GM19395 (cell line): ENCODE measurements around the gene CLDN18.

Experiments
- ATAC-seq: cut with Tn5 transposase; IDR thresholded peaks from one replicate; pipeline ENCODE4 v1.9.1; 2021; ENCODE audit warnings: mild to moderate bottlenecking, moderate library complexity; ENCODE audit not compliant: unreplicated experiment

Gene CLDN18

DNA sequence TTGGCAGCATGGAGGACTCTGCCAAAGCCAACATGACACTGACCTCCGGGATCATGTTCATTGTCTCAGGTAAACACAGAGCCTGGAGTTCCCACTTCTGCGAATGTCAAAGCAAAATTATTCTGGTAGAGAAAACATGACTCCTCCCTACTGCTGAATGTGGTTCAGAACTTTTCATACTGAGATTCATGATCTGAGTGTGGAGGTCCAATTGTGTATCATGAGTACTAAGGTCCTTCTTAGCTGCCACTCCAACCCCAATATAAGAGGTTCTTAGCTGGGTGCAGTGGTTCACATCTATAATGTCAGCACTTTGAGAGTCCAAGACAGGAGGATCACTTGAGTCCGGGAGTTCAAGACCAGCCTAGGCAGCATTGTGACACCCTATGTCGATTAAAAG lies 13.8 kb downstream of the CLDN18 start:
- peak; percentile 47 for ATAC-seq

DNA sequence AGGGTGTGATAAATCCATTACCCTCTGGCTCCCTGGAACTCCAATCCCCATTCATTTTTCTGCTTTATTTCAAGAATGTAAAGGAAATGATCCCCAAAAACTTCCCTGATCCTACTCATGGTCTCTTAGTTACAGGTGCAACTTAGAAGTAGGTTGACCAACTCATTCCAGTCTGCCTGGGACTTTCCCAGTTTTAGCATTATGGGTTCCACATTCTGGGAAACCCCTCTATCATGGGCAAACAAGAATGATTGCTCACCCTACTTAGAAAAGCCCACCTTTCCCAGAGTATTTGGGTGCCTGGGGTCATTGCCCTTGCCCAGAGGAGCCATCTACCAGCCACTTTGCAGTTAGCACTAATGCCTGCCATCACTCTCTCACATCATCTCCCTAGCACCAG lies 15.6 kb downstream of the CLDN18 start:
- no peak for ATAC-seq

DNA sequence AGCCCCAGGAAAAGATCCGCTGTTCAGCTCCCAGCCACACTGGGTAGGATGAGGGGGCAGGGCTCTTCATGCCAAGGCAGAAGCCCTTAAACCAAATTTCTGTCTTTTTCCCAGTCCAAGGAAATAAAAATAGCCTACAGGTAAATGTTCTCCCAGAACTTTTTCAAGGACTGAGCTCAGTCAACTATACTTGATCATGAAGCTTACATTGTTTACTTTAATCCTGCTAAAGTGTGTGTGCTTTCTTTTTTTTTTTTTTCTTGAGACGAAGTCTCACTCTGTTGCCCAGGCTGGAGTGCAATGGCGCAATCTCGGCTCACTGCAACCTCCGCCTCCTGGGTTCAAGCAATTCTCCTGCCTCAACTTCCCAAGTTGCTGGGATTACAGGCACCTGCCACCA lies 17.9 kb downstream of the CLDN18 start:
- ATAC-seq = no peak

DNA sequence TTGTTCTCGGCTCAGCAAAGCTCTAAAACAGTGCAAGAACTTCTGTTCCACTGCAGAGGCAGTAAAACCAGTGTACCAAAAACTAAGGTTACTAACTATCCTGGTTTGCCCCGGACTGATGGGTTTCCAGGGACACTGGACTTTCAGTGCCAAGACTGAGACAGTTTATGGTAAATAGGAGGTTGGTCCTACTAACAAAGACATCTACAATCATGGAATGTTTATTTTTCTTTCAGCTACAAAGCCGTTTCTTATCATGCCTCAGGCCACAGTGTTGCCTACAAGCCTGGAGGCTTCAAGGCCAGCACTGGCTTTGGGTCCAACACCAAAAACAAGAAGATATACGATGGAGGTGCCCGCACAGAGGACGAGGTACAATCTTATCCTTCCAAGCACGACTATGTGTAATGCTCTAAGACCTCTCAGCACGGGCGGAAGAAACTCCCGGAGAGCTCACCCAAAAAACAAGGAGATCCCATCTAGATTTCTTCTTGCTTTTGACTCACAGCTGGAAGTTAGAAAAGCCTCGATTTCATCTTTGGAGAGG lies 20.8 kb downstream of the CLDN18 start:
- no peak for ATAC-seq

DNA sequence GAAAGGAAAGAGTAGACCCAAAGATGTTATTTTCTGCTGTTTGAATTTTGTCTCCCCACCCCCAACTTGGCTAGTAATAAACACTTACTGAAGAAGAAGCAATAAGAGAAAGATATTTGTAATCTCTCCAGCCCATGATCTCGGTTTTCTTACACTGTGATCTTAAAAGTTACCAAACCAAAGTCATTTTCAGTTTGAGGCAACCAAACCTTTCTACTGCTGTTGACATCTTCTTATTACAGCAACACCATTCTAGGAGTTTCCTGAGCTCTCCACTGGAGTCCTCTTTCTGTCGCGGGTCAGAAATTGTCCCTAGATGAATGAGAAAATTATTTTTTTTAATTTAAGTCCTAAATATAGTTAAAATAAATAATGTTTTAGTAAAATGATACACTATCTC lies 21.6 kb downstream of the CLDN18 start:
- no peak for ATAC-seq

DNA sequence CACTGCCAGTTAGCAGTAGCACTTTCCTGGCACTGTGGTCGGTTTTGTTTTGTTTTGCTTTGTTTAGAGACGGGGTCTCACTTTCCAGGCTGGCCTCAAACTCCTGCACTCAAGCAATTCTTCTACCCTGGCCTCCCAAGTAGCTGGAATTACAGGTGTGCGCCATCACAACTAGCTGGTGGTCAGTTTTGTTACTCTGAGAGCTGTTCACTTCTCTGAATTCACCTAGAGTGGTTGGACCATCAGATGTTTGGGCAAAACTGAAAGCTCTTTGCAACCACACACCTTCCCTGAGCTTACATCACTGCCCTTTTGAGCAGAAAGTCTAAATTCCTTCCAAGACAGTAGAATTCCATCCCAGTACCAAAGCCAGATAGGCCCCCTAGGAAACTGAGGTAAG lies 22.6 kb downstream of the CLDN18 start:
- peak; percentile 54 for ATAC-seq

DNA sequence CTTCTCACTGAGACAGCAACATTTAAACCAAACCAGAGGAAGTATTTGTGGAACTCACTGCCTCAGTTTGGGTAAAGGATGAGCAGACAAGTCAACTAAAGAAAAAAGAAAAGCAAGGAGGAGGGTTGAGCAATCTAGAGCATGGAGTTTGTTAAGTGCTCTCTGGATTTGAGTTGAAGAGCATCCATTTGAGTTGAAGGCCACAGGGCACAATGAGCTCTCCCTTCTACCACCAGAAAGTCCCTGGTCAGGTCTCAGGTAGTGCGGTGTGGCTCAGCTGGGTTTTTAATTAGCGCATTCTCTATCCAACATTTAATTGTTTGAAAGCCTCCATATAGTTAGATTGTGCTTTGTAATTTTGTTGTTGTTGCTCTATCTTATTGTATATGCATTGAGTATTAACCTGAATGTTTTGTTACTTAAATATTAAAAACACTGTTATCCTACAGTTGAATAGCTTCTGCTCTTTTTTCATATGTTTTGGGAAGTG lies 23.3 kb downstream of the CLDN18 start:
- ATAC-seq = no peak

DNA sequence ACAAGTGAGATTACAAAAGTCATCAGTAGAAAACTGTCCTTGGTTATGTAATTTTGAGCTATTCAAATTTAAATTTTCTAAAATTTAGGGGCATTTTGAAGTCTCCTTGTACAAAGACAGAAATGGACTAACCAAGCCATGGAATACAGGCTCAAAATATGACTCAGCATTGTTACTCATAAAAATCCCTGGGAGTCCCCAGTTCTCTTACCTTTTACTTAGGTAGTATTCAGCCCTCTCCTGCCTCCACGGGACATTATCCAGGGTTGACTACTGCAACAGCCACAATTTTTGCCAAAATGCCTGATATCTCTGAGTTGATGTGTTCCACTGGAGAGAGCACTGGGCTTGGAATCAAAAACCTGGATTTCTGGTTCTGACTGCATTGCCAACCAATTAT lies 25.0 kb downstream of the CLDN18 start:
- ATAC-seq = no peak

DNA sequence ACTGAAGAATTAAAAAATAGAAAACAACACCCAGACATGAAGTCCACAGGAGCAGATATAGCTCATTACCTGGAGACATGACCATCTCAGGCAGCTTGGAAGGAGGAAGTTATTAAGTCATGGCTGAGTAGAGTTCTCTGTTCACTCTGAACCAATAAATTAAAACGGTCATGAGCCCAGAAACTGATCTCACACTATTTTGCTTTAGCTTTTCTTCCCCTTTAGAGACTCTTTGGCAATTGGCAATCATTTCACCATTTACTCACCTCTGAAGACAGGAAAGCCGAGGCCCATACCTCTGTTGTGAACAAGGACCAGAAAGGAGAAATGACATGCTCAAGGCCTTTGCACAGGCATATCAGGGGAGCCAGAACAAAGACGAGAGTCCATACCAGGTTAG lies 26.6 kb downstream of the CLDN18 start:
- no peak for ATAC-seq

DNA sequence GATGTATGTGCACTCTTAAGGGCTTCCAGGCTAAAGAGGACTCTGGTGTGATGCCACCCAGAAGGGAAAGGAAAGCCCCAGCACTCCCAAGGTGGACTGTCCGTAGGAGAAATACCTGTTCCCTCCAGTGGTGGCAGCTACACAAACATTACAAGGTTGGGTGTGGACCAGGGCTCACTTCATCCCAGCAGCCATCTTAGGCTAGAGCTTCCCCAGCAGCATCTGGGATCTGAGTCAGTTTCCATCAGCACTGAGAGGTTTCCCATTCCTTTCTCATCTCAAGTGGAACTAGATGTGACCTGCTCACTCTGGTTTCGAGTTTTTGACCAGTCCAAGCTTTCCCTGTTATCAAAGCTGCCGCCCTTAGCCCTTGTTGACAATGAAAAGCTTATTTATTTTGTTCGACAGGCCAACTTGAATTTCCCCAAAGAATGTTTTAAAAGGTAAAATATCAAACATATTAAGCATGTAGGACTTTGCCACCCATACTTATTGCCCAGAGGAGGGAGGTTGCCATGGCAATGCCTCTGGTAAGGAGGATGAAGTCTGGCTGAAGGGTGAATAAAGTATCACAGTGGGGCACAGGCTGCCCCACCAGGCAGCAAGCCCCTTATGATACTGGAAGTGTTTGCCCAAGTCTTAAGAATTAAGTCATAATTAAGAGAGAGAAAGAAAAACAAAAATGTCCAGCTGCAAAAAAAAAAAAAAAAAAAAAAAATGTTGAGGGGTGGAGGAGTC lies 28.9 kb downstream of the CLDN18 start:
- ATAC-seq = no peak

DNA sequence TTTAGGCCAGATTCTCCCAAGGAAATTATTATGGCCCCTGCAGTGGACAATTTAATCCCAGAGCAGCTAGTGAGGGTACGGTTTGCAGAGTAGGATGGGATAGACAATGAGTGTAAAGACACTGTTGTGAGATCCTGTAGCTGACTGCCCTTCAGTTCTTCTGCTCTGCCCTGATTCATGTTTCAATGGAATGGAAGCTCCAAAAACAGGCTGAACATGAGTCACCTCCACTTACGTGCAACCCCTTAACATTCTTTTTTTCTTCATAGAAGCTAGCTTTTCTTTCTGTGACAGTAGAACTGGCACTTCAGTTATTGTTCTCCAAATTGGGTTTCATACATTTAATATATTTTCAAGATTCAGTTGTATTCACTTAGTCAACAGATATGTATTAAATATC lies 32.1 kb downstream of the CLDN18 start:
- no peak for ATAC-seq

DNA sequence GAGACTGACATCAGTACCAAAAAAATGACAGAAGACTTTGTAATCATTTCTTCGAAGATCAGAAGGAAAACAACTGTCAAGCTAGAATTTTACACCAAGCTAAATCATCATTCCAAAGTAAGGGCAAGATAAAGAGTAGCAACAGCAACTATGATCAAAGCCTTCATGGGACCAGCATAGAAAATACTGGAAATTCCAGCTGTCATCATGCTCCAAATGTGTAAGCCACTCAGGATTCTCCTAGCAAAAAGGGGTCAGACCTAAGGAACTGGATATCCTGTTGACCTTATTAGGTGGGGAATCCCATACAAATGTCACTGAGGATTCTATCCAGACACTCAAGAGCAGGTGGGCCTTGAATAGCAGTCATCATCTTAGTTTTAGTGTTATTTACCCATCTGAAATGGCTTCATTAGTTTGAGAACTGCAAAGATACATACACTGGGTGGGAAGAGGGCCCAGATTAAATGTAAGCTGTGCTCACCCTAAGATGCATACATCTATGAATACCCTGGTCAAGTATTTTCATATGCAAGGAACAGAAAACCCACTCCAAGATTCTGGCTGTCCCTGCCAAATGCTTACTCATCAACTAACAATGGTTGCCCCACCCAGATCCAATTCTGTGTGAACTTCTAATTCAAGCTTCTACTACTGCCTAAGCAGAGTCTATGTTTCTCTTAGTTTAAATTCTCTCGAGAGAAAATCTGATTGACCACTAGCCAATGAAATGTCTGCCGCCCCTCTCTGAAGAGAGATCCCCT lies 33.5 kb downstream of the CLDN18 start:
- no peak for ATAC-seq

DNA sequence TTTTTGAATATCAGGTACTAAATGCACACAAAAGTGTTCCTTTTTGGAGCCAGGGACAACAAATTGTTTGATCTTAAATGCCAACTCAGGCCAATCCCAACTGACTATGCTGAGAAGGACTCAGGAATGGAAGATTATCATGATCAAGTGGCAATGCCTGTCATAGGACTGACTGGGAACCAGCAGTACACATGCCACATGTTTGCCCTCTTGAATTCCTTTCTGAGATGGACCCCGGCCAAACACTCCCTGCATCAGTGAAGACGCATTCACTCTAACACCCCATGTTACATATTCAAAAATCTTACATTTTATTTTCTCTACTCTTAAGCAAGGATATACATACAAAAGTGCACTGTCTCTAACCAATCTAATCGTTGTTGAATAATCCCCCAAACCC lies 36.1 kb downstream of the CLDN18 start:
- no peak for ATAC-seq

DNA sequence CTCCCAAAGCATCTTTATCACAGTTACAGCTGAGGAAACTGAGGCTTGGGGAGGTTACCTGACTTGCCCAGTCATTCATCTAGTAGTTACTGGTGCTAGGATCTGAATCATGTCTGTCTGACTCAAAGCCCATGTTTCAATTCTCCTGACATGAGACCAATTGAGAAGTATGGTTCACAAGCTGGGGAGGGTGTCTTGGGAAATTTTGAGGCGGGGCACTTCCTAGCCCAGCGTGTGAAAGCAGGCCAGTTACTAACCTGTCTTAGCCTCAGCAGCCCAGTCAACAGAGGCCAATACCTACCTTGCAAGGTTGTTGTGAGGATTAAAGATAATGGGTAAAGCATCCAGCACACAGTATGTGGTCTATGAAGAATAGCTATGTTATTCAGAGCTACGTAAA lies 37.0 kb downstream of the CLDN18 start:
- ATAC-seq = no peak

DNA sequence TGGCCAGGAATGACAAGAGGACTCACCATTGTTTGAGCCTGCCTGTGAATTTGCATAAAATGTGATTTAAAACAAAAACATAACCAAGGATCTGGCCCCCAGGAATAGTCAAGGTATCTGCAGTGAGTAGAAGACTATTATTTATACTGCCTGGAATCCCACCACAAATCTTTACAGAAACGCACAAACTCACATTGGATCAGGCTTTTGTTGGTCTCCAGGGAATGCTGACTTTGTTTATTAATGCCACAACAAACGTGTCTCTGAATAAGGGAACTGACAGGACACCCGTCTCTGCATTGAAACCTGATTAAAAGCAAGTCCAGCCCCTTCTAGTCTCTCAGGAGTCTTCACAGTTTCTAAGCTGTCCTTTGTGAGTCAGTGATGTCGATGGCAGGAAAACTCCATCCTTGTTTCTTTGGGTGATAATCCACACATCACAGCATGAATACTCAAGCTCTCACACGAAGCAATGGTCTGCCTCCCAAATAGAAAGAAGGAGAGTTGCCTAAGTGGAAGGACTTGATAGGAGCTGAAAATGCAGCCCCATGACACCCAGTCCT lies 37.7 kb downstream of the CLDN18 start:
- ATAC-seq = no peak

DNA sequence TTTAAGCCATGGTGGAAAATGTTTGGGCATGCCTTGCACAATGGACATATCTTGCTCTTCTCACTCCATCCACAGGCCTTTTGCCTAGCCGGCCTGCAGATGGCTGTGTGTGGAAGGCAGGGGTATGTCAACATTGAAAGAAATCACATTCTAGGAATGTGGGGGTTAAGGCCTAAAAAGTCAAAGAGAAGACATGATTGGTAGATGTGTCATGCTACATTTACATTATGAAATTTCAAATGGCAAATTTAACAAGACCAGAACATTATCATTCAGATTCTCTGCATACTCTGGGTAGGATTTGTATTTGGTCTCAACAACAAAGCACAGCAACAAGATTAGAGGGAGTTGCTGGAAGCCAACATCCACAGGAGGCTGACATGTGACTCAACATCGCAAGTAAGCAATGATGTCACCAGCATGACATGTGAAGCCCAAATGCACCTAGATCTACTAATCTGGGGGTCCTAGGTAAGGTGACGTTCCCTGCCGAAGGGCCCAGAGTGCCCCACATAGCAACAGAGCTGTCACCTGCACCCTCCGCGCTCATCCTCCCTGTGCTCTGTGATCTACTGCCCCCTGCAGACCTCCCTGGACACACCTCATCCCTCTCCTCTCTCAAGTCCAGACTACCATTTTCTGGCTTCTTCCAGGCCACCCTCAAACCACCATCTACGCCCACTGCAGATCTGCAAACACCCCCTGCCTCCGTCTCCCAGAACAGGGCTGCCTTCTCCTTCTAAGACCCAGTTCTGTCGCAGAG lies 39.4 kb downstream of the CLDN18 start:
- no peak for ATAC-seq

DNA sequence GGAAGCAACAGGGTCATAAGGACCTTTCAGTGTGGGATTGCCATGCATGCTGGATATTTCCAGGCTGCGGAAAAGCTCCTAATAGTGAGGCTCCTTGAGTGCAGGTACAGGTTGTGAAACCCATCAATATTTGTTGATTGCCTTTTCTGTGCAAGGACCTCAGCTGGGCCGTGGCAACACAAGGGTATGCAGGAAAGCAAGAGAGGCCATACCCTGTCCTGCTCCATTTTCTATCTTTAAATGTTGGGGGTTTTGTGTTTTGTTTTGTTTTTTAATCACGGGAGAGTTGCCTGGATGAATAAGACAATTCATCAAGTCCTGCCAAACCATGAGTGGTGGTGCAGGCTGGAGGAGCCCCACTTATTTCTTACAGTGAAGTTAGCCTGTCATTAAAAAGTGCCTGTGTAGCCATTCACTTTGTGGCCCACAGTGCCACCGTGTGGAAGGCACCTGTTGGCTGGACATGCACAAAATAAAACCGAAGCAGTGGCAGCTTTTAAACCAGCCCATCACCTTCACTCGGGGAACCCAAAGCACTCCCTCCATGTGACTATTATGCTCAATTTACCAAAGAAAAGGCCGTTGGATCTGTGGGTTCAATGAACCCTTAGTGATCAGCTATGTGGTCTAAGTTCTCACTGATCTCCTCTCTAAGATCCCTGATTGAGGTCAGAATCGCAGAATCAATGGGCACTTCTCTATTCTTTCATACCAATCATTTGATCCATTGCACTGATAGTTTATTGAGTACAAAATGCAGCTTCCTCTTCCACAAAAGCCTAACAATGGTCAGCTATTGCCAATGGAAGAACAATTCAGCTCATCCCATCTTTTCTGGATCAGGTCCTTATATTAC lies 42.2 kb downstream of the CLDN18 start:
- peak; percentile 80 for ATAC-seq

DNA sequence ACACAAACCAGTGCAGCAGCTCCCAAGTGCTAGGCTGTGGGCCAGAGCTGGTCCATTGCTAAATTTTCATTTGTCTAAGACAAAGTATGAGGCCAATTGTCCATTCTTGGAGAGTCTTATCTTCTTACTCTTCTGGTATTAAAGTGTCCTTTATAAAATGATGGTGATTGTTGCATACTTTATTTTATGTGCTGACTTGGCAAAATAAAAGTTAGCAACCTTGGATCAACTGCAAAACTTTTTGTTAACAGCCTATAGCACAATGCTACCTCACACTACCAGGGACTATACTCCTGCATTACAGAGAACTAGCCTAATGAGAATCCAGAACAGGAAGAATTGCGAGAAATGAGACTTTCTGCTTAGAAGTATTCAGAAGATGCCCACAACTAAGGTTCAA lies 44.1 kb downstream of the CLDN18 start:
- ATAC-seq = no peak

DNA sequence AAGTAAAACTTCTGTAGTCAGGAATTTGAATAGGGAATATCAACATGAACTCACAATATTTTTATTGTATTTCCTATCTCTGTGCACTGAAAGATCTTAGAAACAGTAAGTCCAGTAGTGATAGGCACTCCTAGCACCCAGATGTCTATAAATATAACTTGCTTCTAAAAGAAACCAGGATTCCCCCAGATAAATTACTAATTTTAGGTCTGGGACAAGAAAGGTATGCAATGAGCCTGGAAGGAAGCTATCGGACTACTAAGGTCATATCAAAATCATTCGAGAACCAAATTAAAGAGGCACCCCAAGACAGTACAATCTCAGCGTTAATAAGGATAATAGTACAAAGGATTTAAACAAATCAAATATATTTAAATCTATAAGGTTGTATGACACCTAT lies 47.4 kb downstream of the CLDN18 start:
- ATAC-seq = no peak

DNA sequence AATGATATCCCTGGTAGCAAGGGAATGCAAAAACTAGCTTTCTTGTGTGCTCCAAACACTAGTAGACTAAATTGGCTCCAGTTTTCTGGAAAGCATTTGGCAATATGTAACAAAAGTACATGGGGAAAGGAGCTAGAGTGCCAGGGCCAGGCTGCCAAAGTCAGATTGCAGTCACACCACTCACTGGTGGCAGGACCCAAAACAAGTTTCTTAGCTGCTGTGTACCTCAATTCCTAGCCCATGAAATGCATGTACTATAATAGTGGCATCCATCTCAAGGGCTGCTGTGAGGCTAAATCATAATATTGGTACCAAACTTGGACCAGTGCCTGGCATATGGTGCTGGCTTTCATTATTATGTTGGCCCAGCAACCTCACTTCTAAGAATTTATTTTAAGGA lies 49.3 kb downstream of the CLDN18 start:
- no peak for ATAC-seq
